Neural cell (in vitro differentiated cells): ENCODE results near the gene DHRS3. TPM values are rescaled to one million over a fixed set of nuclear protein-coding genes. Genes with fewer than 3 reads are reported as not detected.

ENCODE experiments used
- H2AFZ ChIP-seq: fragments of 200-600, 300-800 bp; sonication (generic), shearing (Covaris generic); 2 replicates; pipeline ENCODE4 v1.6.0; 2014; ENCODE audit warnings: low read depth, mild to moderate bottlenecking, antibody characterized with exemption, low read length, moderate library complexity
- H3F3A ChIP-seq: fragments of 200-600 bp; shearing (Covaris generic); 2 replicates; pipeline ENCODE4 v1.6.1; 2016; ENCODE audit warnings: mild to moderate bottlenecking, moderate library complexity, mixed read lengths, antibody characterized with exemption, low read length; ENCODE audit not compliant: insufficient read depth, poor library complexity, severe bottlenecking
- H3K27ac ChIP-seq: fragments of 200-600, 300-800 bp; sonication (generic), shearing (Covaris generic); 2 replicates; pipeline ENCODE4 v1.5.1; 2014; ENCODE audit warnings: mild to moderate bottlenecking, low read length, moderate library complexity
- H3K27me3 ChIP-seq: fragments of 300-800, 200-600 bp; sonication (generic), shearing (Covaris generic); 2 replicates; pipeline ENCODE4 v1.6.0; 2014; ENCODE audit warnings: mild to moderate bottlenecking, low read depth, low read length, moderate library complexity; ENCODE audit not compliant: insufficient read depth
- H3K36me3 ChIP-seq: fragments of 300-800, 200-600 bp; sonication (generic), shearing (Covaris generic); 2 replicates; pipeline ENCODE4 v1.5.1; 2014; ENCODE audit warnings: mild to moderate bottlenecking, antibody characterized with exemption, low read length, moderate library complexity; ENCODE audit not compliant: insufficient read depth
- H3K4me2 ChIP-seq: fragments of 300-800, 200-600 bp; sonication (generic), shearing (Covaris generic); 2 replicates; pipeline ENCODE4 v1.6.0; 2014; ENCODE audit warnings: mild to moderate bottlenecking, low read length
- H3K4me3 ChIP-seq: fragments of 300-800, 200-600 bp; sonication (generic), shearing (Covaris generic); 2 replicates; pipeline ENCODE4 v1.5.1; 2014; ENCODE audit warnings: mild to moderate bottlenecking, low read length, moderate library complexity
- H3K79me2 ChIP-seq: fragments of 200-600 bp; shearing (Covaris generic); replicated peaks from 2 replicates; pipeline ENCODE4 v1.6.0; 2014; ENCODE audit warnings: mild to moderate bottlenecking, low read length, moderate library complexity; ENCODE audit not compliant: insufficient read depth
- H3K9ac ChIP-seq: fragments of 300-800, 200-600 bp; sonication (generic), shearing (Covaris generic); 2 replicates; pipeline ENCODE4 v1.6.1; 2016; ENCODE audit warnings: mild to moderate bottlenecking, low read length, mixed read lengths
- H3K9me2 ChIP-seq: fragments of 200-600 bp; shearing (Covaris generic); 2 replicates; pipeline ENCODE4 v1.6.1; 2016; ENCODE audit warnings: mild to moderate bottlenecking, low read length, mixed read lengths; ENCODE audit not compliant: insufficient read depth
- H3K9me3 ChIP-seq: fragments of 200-600, 300-800 bp; sonication (generic), shearing (Covaris generic); 2 replicates; pipeline ENCODE4 v1.6.1; 2016; ENCODE audit warnings: mild to moderate bottlenecking, mixed run types, low read length, moderate library complexity, mixed read lengths
- H4K20me1 ChIP-seq: fragments of 200-600 bp; shearing (Covaris generic); 2 replicates; pipeline ENCODE4 v1.6.1; 2016; ENCODE audit warnings: mild to moderate bottlenecking, mixed run types; ENCODE audit not compliant: insufficient read depth
- EP300 ChIP-seq: fragments of 450-650 bp; conservative IDR thresholded peaks from 2 replicates; pipeline ENCODE4 v1.6.1; 2014; ENCODE audit warnings: antibody characterized with exemption, mild to moderate bottlenecking, moderate library complexity; ENCODE audit not compliant: poor library complexity, severe bottlenecking
- EZH2 ChIP-seq: fragments of 200-600, 300-800 bp; shearing (Covaris generic), sonication (generic); IDR thresholded peaks from 2 replicates; pipeline ENCODE4 v1.6.1; 2014; ENCODE audit warnings: antibody characterized with exemption, low read length, borderline replicate concordance, mild to moderate bottlenecking; ENCODE audit not compliant: insufficient read depth, poor library complexity, severe bottlenecking
- MXI1 ChIP-seq: fragments of 450-650 bp; conservative IDR thresholded peaks from 2 replicates; pipeline ENCODE4 v1.6.1; 2014; ENCODE audit warnings: antibody characterized with exemption, mild to moderate bottlenecking; ENCODE audit not compliant: poor library complexity, severe bottlenecking
- POLR2AphosphoS5 ChIP-seq: IDR thresholded peaks from 2 replicates; pipeline ENCODE4 v1.6.1; 2012
- RAD21 ChIP-seq: fragments of 450-650 bp; conservative IDR thresholded peaks from 2 replicates; pipeline ENCODE4 v1.6.1; 2014; ENCODE audit warnings: antibody characterized with exemption, mild to moderate bottlenecking, moderate library complexity
- SMC3 ChIP-seq: fragments of 450-650 bp; conservative IDR thresholded peaks from 2 replicates; pipeline ENCODE4 v1.6.1; 2014; ENCODE audit warnings: antibody characterized with exemption, mild to moderate bottlenecking, moderate library complexity; ENCODE audit not compliant: poor library complexity
- TAF1 ChIP-seq: IDR thresholded peaks from 2 replicates; pipeline ENCODE4 v1.6.1; 2012; ENCODE audit warnings: low read depth
- polyA plus RNA-seq: library from polyadenylated mRNA; depleted of rRNA; stranded (reverse); fragments of >200 nt; gene quantifications from 2 replicates; pipeline ENCODE4 v1.2.3, GENCODE V29; 2014
- TF ChIP-seq, protein P1 (sequence below): IDR thresholded peaks from 2 replicates; pipeline ENCODE4 v1.6.1; 2012; ENCODE audit warnings: borderline replicate concordance
- TF ChIP-seq, protein P2 (sequence below): fragments of 450-650 bp; IDR thresholded peaks from 2 replicates; pipeline ENCODE4 v1.5.1; 2014; ENCODE audit warnings: antibody characterized with exemption, mild to moderate bottlenecking, moderate library complexity; ENCODE audit not compliant: poor library complexity, severe bottlenecking

DHRS3 gene
- polyA plus RNA-seq, 1 donor from 2014 or later: 0.22 TPM

DNA sequence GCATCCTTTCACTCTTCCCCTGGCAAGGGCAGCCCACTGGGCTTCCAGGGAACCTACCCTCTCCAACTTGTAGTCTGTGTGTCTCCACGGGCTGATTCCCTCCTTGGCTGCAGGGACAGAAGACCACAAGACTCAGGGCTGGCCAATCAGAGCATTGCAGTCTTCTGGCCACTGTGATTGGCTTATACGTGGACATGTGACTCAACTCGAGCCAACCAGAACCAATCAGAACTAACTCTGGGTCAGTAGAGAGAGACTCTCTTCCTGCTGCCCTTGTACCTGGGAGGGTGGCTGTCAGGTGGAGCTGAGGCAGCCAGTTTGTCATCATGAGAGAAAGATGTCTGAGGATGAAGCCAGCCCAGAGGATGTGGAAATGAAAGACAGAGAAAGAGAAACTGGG lies 64.0 kb downstream of the DHRS3 start:
- H3K9ac ChIP-seq: no peak overlapping the region
- no peak overlapping the region for H3K4me2 ChIP-seq
- H3K36me3 ChIP-seq: no peaks in the 10 kb centered on the region
- H3K9me2 ChIP-seq: no peaks in the 10 kb centered on the region
- no peaks in the 10 kb centered on the region for H3K9me3 ChIP-seq
- H3K79me2 ChIP-seq: no peaks in the 10 kb centered on the region
- no peak overlapping the region for H3K27ac ChIP-seq
- no peak overlapping the region for H3K4me3 ChIP-seq
- TF ChIP-seq, protein P1, sequence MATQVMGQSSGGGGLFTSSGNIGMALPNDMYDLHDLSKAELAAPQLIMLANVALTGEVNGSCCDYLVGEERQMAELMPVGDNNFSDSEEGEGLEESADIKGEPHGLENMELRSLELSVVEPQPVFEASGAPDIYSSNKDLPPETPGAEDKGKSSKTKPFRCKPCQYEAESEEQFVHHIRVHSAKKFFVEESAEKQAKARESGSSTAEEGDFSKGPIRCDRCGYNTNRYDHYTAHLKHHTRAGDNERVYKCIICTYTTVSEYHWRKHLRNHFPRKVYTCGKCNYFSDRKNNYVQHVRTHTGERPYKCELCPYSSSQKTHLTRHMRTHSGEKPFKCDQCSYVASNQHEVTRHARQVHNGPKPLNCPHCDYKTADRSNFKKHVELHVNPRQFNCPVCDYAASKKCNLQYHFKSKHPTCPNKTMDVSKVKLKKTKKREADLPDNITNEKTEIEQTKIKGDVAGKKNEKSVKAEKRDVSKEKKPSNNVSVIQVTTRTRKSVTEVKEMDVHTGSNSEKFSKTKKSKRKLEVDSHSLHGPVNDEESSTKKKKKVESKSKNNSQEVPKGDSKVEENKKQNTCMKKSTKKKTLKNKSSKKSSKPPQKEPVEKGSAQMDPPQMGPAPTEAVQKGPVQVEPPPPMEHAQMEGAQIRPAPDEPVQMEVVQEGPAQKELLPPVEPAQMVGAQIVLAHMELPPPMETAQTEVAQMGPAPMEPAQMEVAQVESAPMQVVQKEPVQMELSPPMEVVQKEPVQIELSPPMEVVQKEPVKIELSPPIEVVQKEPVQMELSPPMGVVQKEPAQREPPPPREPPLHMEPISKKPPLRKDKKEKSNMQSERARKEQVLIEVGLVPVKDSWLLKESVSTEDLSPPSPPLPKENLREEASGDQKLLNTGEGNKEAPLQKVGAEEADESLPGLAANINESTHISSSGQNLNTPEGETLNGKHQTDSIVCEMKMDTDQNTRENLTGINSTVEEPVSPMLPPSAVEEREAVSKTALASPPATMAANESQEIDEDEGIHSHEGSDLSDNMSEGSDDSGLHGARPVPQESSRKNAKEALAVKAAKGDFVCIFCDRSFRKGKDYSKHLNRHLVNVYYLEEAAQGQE: no peak
- TF ChIP-seq TAF1 (no peak), RAD21 (no peak), SMC3 (no peak), POLR2AphosphoS5 (no peak), EP300 (no peak), MXI1 (no peak), EZH2 (no peak)
- TF ChIP-seq, protein P2, sequence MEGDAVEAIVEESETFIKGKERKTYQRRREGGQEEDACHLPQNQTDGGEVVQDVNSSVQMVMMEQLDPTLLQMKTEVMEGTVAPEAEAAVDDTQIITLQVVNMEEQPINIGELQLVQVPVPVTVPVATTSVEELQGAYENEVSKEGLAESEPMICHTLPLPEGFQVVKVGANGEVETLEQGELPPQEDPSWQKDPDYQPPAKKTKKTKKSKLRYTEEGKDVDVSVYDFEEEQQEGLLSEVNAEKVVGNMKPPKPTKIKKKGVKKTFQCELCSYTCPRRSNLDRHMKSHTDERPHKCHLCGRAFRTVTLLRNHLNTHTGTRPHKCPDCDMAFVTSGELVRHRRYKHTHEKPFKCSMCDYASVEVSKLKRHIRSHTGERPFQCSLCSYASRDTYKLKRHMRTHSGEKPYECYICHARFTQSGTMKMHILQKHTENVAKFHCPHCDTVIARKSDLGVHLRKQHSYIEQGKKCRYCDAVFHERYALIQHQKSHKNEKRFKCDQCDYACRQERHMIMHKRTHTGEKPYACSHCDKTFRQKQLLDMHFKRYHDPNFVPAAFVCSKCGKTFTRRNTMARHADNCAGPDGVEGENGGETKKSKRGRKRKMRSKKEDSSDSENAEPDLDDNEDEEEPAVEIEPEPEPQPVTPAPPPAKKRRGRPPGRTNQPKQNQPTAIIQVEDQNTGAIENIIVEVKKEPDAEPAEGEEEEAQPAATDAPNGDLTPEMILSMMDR: no peak
- H2AFZ ChIP-seq: no peak overlapping the region
- H3F3A ChIP-seq: no peaks in the 10 kb centered on the region
- no peaks in the 10 kb centered on the region for H3K27me3 ChIP-seq
- H4K20me1 ChIP-seq: no peaks in the 10 kb centered on the region

DNA sequence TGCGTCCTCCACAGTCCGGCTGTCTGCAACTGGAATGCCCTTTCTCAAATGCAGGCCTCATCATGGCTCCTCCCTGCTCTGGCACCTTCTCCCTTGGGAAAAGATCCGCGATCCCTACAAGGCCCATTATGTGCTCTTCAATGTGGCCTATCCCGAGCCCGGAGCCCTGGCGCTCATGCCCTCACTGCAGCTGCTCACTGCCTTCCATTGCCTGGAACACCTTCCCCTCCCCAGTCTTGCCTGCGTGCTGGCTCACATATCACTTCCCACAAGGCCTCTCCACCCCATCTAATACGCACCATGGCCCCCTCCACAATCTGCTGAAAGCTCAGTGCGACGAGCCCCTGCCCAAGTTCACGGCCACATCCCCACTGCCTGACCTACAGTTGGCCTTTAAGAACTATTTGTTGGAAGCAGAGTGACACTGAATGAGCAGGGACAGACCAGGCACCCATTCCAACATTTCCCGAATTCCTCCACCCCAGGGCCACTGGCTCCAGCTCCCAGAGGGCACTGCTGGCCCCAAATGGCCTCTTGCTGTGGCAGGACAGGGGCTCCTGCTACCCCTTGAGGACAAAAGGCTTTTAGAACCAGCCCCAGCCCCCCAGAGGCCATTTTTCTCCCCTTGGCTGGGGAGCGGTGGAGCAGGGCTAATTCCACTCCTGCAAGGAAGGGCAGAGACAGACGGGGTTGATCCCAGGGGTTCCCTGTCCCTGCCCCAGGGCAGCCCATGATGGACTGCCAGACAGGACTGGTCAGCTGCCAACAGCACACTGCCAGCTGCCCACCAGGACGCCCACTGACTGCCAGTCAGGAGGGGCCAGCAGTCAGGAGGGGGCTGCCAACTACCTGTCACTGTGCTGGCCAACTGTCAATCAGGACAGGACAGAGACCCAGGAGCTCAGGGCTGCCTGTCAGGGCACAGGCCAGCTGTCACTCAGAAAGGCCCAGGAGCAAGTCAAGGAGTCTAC lies 64.8 kb downstream of the DHRS3 start:
- TF ChIP-seq POLR2AphosphoS5 (no peak), EP300 (no peak), SMC3 (no peak)
- TF ChIP-seq, protein P2: no peak
- TF ChIP-seq, protein P1: no peak
- Histone ChIP-seq H3K4me2 (no peak overlapping the region), H3K9ac (no peak overlapping the region), H3K4me3 (no peak overlapping the region), H3K9me3 (no peaks in the 10 kb centered on the region), H3K79me2 (no peaks in the 10 kb centered on the region), H3K27me3 (no peaks in the 10 kb centered on the region), H3F3A (no peaks in the 10 kb centered on the region), H3K9me2 (no peaks in the 10 kb centered on the region), H4K20me1 (no peaks in the 10 kb centered on the region), H3K36me3 (no peaks in the 10 kb centered on the region), H3K27ac (no peak overlapping the region), H2AFZ (no peak overlapping the region)
